Small intestine (tissue), 7 donors: Measurements from ENCODE around the gene RNF123. TPM values are rescaled to one million over a fixed set of nuclear protein-coding genes. Genes with fewer than 3 reads are reported as not detected.

Experiments
- DNase-seq, 2 donors: peaks; one replicate each; pipeline versions ENCODE4 v3.0.0 to v3.0.0-alpha.2; 2013
- FAIRE-seq: peaks from 2 replicates; lab custom pipeline; 2012; peaks lifted over from hg19 to GRCh38; lab: Jason Lieb, UNC
- H3K27ac ChIP-seq, 3 donors: one replicate each; pipeline ENCODE4 v1.5.1; 2013; ENCODE audit warnings: low read length in 2 of 3, mild to moderate bottlenecking in 2 of 3, control low read depth in 1 of 3, inconsistent platforms in 1 of 3, low read depth in 1 of 3, moderate library complexity in 1 of 3
- H3K27me3 ChIP-seq, 3 donors: one replicate each; pipeline ENCODE4 v1.6.1; 2013; ENCODE audit warnings: low read length in 3 of 3, inconsistent platforms in 1 of 3; ENCODE audit not compliant: control insufficient read depth in 3 of 3, insufficient read depth in 3 of 3
- H3K36me3 ChIP-seq, 3 donors: one replicate each; pipeline ENCODE4 v1.6.1; 2013; ENCODE audit warnings: low read length in 3 of 3, inconsistent platforms in 1 of 3, low read depth in 1 of 3, mild to moderate bottlenecking in 1 of 3, moderate library complexity in 1 of 3; ENCODE audit not compliant: control insufficient read depth in 3 of 3, insufficient read depth in 2 of 3
- H3K4me1 ChIP-seq, 3 donors: one replicate each; pipeline ENCODE4 v1.6.1; 2013; ENCODE audit warnings: low read length in 2 of 3, inconsistent platforms in 1 of 3, low read depth in 1 of 3, mild to moderate bottlenecking in 1 of 3, moderate library complexity in 1 of 3; ENCODE audit not compliant: control insufficient read depth in 3 of 3, insufficient read depth in 2 of 3
- H3K4me3 ChIP-seq, 3 donors: one replicate each; pipeline ENCODE4 v1.5.1; 2013; ENCODE audit warnings: low read length in 3 of 3, control low read depth in 1 of 3, inconsistent platforms in 1 of 3, low read depth in 1 of 3, mild to moderate bottlenecking in 1 of 3, moderate library complexity in 1 of 3
- H3K9me3 ChIP-seq, 2 donors: one replicate each; pipeline ENCODE4 v1.6.1; 2013; ENCODE audit warnings: low read depth in 1 of 2, low read length in 1 of 2; ENCODE audit not compliant: control insufficient read depth in 2 of 2, insufficient read depth in 1 of 2
- WGBS, 3 donors: extraction: QIAGEN DNeasy Blood & Tissue Kit; methylation state at CpG; one replicate each; pipeline ENCODE4 v1.1.7; 2013; 5-methylcytosine and 5-hydroxymethylcytosine counted together
- polyA plus RNA-seq, 4 donors: library from polyadenylated mRNA; stranded (reverse) in 3 of 4; unstranded in 1 of 4; fragments of 200-250 nt in 3 of 4; fragments of 120-200 nt in 1 of 4; gene quantifications; one replicate each; pipeline versions ENCODE4 v1.2.1 to v1.2.3, GENCODE V29; 2013
- donor health status: healthy with polysubstance abuse.
- donor health status: control.
- donor health status: control.
- donor health status: Bipolar disorder and iron deficiency.
- donor health status: healthy.

RNF123 gene
- polyA plus RNA-seq, 4 donors: 31.7 to 59.9 (median 38.0) TPM

GRCh38 chr3:49648354-49649019 lies 40.9 kb upstream of the RNF123 start:
- FAIRE-seq (no peak), DNase-seq (no peak)
- H3K4me1 ChIP-seq: no peaks in the 10 kb centered on the region

DNA sequence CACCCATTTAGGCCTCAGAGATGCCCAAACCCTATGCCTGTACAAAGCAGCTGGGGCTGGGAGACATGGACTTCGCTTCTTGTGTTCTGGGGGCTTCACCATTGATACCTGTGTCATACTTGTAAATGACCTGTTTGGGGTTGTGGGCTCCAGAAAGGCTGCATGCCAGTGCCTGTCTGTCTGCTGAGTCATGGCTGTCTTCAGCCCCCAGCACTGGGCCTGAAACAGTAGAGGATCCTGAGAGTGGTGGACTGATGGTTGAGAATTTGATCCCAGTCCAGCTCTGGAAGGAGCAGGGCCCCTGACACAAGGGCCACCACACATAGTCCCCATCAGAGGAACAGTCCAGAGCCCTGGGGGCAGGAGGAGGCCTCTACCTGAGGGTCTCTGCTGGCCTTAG lies 39.8 kb upstream of the RNF123 start:
- WGBS, 3 donors: 93 to 100% (median 95%) methylated on average over 1 of the region's 1 CpG
- FAIRE-seq: no peak

More at GRCh38 chr3:49648354-49649019, 40.9 kb upstream of the RNF123 start:
- no peak overlapping the region for H3K27ac ChIP-seq
- 61 to 78% (median 76%) methylated on average over 3 of the region's 3 CpGs for WGBS, 3 donors
- H3K4me3 ChIP-seq: no peak overlapping the region
- no peaks in the 10 kb centered on the region for H3K9me3 ChIP-seq
- H3K27me3 ChIP-seq: no peaks in the 10 kb centered on the region
- no peaks in the 10 kb centered on the region for H3K36me3 ChIP-seq

GRCh38 chr3:49650177-49650576 lies 39.2 kb upstream of the RNF123 start:
- Histone ChIP-seq H3K27ac (no peak overlapping the region), H3K9me3 (no peaks in the 10 kb centered on the region), H3K36me3 (no peaks in the 10 kb centered on the region), H3K27me3 (no peaks in the 10 kb centered on the region), H3K4me1 (no peaks in the 10 kb centered on the region), H3K4me3 (no peak overlapping the region)
- FAIRE-seq (no peak), DNase-seq (no peak)
- WGBS, 3 donors: 53 to 69% (median 67%) methylated on average over 1 of the region's 1 CpG

More for the DNA sequence above, 39.8 kb upstream of the RNF123 start:
- Histone ChIP-seq H3K27ac (no peak overlapping the region), H3K36me3 (no peaks in the 10 kb centered on the region), H3K9me3 (no peaks in the 10 kb centered on the region), H3K4me3 (no peak overlapping the region), H3K4me1 (no peaks in the 10 kb centered on the region), H3K27me3 (no peaks in the 10 kb centered on the region)
- no peak for DNase-seq

- DNase-seq (no peak), FAIRE-seq (no peak)
- 68 to 79% (median 72%) methylated on average over 8 of the region's 8 CpGs for WGBS, 3 donors
- H3K9me3 ChIP-seq: no peaks in the 10 kb centered on the region
- H3K4me1 ChIP-seq: no peaks in the 10 kb centered on the region
- H3K36me3 ChIP-seq: no peaks in the 10 kb centered on the region
- no peak overlapping the region for H3K27ac ChIP-seq
- no peak overlapping the region for H3K4me3 ChIP-seq
- H3K27me3 ChIP-seq: no peaks in the 10 kb centered on the region
Measured at GRCh38 chr3:49650637-49651036, 38.7 kb upstream of the RNF123 start.

DNA sequence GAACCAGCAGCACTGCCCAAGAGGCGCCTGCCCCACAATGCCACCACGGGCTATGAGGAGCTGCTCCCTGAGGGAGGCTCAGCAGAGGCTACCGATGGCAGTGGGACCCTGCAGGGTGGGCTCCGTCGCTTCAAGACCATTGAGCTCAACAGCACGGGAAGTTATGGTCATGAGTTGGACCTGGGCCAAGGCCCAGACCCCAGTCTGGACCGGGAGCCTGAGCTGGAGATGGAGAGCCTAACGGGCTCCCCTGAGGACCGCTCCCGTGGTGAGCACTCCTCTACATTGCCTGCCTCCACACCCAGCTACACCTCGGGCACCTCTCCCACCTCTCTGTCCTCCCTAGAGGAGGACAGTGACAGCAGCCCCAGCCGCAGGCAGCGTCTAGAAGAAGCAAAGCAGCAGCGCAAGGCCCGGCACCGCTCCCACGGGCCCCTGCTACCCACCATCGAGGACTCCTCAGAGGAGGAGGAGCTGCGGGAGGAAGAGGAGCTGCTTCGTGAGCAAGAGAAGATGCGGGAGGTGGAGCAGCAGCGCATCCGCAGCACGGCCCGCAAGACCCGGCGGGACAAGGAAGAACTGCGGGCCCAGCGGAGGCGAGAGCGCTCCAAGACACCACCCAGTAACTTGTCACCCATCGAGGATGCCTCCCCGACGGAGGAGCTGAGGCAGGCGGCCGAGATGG lies 37.0 kb upstream of the RNF123 start:
- no peak overlapping the region for H3K27ac ChIP-seq
- H3K4me3 ChIP-seq: no peak overlapping the region
- no peaks in the 10 kb centered on the region for H3K9me3 ChIP-seq
- 89 to 91% (median 90%) methylated on average over 32 to 36 of the region's 36 CpGs for WGBS, 3 donors
- no peaks in the 10 kb centered on the region for H3K27me3 ChIP-seq
- no peaks in the 10 kb centered on the region for H3K36me3 ChIP-seq
- DNase-seq (no peak), FAIRE-seq (no peak)
- H3K4me1 ChIP-seq: no peaks in the 10 kb centered on the region

GRCh38 chr3:49652903-49653415 lies 36.4 kb upstream of the RNF123 start:
- Histone ChIP-seq H3K36me3 (no peaks in the 10 kb centered on the region), H3K9me3 (no peaks in the 10 kb centered on the region), H3K4me3 (no peak overlapping the region), H3K27me3 (no peaks in the 10 kb centered on the region), H3K27ac (no peak overlapping the region), H3K4me1 (no peaks in the 10 kb centered on the region)
- DNase-seq (no peak), FAIRE-seq (no peak)
- 85 to 86% (median 86%) methylated on average over 21 of the region's 21 CpGs for WGBS, 3 donors

DNA sequence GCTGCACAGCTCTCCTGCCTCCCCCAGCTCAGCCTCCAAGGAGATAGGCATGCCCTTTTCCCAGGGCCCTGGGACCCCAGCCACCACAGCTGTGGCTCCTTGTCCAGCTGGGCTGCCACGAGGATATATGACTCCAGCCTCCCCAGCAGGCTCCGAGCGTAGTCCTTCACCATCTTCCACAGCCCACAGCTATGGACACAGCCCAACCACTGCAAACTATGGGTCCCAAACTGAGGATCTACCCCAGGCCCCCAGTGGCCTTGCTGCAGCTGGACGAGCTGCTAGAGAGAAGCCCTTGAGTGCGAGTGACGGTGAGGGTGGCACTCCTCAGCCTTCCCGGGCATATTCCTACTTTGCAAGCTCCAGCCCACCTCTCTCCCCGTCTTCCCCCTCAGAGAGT lies 35.7 kb upstream of the RNF123 start:
- WGBS, 3 donors: 77 to 85% (median 85%) methylated on average over 8 of the region's 8 CpGs
- H3K27ac ChIP-seq: no peak overlapping the region
- no peaks in the 10 kb centered on the region for H3K9me3 ChIP-seq
- DNase-seq: no peak
- H3K27me3 ChIP-seq: no peaks in the 10 kb centered on the region
- no peaks in the 10 kb centered on the region for H3K4me1 ChIP-seq
- FAIRE-seq: no peak
- H3K36me3 ChIP-seq: no peaks in the 10 kb centered on the region
- H3K4me3 ChIP-seq: no peak overlapping the region

GRCh38 chr3:49654176-49654825 lies 35.1 kb upstream of the RNF123 start:
- Histone ChIP-seq H3K36me3 (no peaks in the 10 kb centered on the region), H3K27ac (no peak overlapping the region), H3K4me3 (no peak overlapping the region), H3K9me3 (no peaks in the 10 kb centered on the region), H3K4me1 (no peaks in the 10 kb centered on the region), H3K27me3 (no peaks in the 10 kb centered on the region)
- no peak for FAIRE-seq
- DNase-seq: no peak
- WGBS, 3 donors: 88 to 91% (median 90%) methylated on average over 17 of the region's 17 CpGs
